Upper lobe of left lung (tissue), 4 donors: ENCODE measurements around the gene CERS6.

Source experiments
- CTCF ChIP-seq, 6 experiments: fragments of 450-650 bp in 4 of 6; fragments of 200-600 bp in 2 of 6; sonication (generic) in 2 of 6; IDR thresholded peaks; one replicate each; pipeline ENCODE4 v1.5.1; 2016 to 2019; ENCODE audit warnings: antibody characterized with exemption in 6 of 6
- EP300 ChIP-seq, 4 donors: sonication (generic); formaldehyde crosslinking; IDR thresholded peaks; one replicate each; pipeline ENCODE4 v1.5.1; 2017; ENCODE audit warnings: antibody characterized with exemption in 4 of 4, control low read depth in 2 of 4
- POLR2A ChIP-seq, 4 donors: fragments of 450-650 bp; IDR thresholded peaks; one replicate each; pipeline ENCODE4 v1.5.1; 2016 to 2017; ENCODE audit warnings: antibody characterized with exemption in 4 of 4, mild to moderate bottlenecking in 2 of 4
- POLR2AphosphoS5 ChIP-seq, 2 donors: sonication (generic); formaldehyde crosslinking; IDR thresholded peaks; one replicate each; pipeline ENCODE4 v1.5.1; 2017; ENCODE audit warnings: antibody characterized with exemption in 2 of 2

GRCh38 chr2:168624028-168624427, 168.0 kb downstream of the CERS6 start:
- no peak for TF ChIP-seq CTCF (IDR thresholded peaks at IDR 0.05)
- no peak for TF ChIP-seq EP300 (IDR thresholded peaks at IDR 0.05)
- TF ChIP-seq POLR2A (IDR thresholded peaks at IDR 0.05), result no peak
- TF ChIP-seq POLR2AphosphoS5 (IDR thresholded peaks at IDR 0.05), result no peak
